Activated CD8-positive, alpha-beta T cell treated with anti-CD3 and anti-CD28 coated beads for 36 hours (primary cell): Measurements from ENCODE around the gene SYNC. TPM values are rescaled to one million over a fixed set of nuclear protein-coding genes. Genes with fewer than 3 reads are reported as not detected.
A peak's percentile ranks its signal among the peaks of the same experiment; 100 is the strongest.

ENCODE experiments used
- ATAC-seq: fragments of 200-7000 bp; cut with Tn5 transposase; one replicate; pipeline ENCODE4 v1.10.0; 2021; ENCODE audit warnings: mild to moderate bottlenecking, moderate library complexity
- CTCF ChIA-PET: fragments of 350-600 bp; sonication (Branson Sonifier 250); formaldehyde crosslinking; loops from one replicate; lab custom pipeline; 2021; ENCODE audit warnings: antibody characterized with exemption; lab: Charles Lee
- POLR2A ChIA-PET: fragments of 350-600 bp; sonication (Branson Sonifier 250); formaldehyde crosslinking; loops from one replicate; lab custom pipeline; 2021; ENCODE audit warnings: antibody characterized with exemption; lab: Charles Lee
- DNase-seq: peaks from one replicate; pipeline ENCODE4 v3.0.0-alpha.2; 2020
- H3K27ac Mint-ChIP-seq: one replicate; pipeline ENCODE4 v1.8.0; 2021; ENCODE audit warnings: mild to moderate bottlenecking, mixed read lengths
- H3K27me3 Mint-ChIP-seq: one replicate; pipeline ENCODE4 v1.8.0; 2021; ENCODE audit warnings: mixed read lengths
- H3K36me3 Mint-ChIP-seq: one replicate; pipeline ENCODE4 v1.8.0; 2021; ENCODE audit warnings: low read depth, mixed read lengths
- H3K4me1 Mint-ChIP-seq: one replicate; pipeline ENCODE4 v1.8.0; 2021; ENCODE audit warnings: low read depth, mixed read lengths
- H3K4me3 Mint-ChIP-seq: one replicate; pipeline ENCODE4 v1.8.0; 2021; ENCODE audit warnings: mild to moderate bottlenecking, moderate library complexity, mixed read lengths
- H3K9me3 Mint-ChIP-seq: one replicate; pipeline ENCODE4 v1.8.0; 2021; ENCODE audit warnings: mixed read lengths
- intact Hi-C: fragments of 100-400 bp; cut with micrococcal nuclease; formaldehyde crosslinking; loops from one replicate; pipeline ENCODE4 v1.10.0; 2022
- total RNA-seq, 2 experiments: library from RNA; stranded (reverse); gene quantifications; one replicate each; pipeline ENCODE4 v1.2.3, GENCODE V29; 2021
- TF ChIP-seq, protein P1 (sequence below): fragments of 200-600 bp; IDR thresholded peaks from one replicate; pipeline ENCODE4 v1.8.0; 2022; ENCODE audit warnings: antibody characterized with exemption, mild to moderate bottlenecking

The SYNC gene
- total RNA-seq, 2 experiments from 2014 or later = not detected

- TF ChIP-seq, protein P1, sequence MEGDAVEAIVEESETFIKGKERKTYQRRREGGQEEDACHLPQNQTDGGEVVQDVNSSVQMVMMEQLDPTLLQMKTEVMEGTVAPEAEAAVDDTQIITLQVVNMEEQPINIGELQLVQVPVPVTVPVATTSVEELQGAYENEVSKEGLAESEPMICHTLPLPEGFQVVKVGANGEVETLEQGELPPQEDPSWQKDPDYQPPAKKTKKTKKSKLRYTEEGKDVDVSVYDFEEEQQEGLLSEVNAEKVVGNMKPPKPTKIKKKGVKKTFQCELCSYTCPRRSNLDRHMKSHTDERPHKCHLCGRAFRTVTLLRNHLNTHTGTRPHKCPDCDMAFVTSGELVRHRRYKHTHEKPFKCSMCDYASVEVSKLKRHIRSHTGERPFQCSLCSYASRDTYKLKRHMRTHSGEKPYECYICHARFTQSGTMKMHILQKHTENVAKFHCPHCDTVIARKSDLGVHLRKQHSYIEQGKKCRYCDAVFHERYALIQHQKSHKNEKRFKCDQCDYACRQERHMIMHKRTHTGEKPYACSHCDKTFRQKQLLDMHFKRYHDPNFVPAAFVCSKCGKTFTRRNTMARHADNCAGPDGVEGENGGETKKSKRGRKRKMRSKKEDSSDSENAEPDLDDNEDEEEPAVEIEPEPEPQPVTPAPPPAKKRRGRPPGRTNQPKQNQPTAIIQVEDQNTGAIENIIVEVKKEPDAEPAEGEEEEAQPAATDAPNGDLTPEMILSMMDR = no peak
- H3K4me3 Mint-ChIP-seq = no peak overlapping the region
- intact Hi-C loops = no loop called here
- H3K36me3 Mint-ChIP-seq = no peaks in the 10 kb centered on the region
- ChIA-PET CTCF (interaction anchor here (1.8 kb wide), 1 partner anchor 21 kb away, joined by 7 read pairs; no protein-coding TSS in a partner anchor), POLR2A (no interaction called here)
- peaks cover 6% of the 10 kb centered on the region for H3K4me1 Mint-ChIP-seq
- no peak overlapping the region for H3K27ac Mint-ChIP-seq
- H3K27me3 Mint-ChIP-seq = peaks cover 1% of the 10 kb centered on the region
- H3K9me3 Mint-ChIP-seq = no peaks in the 10 kb centered on the region
- DNase-seq = peak; percentile 23
- ATAC-seq = no peak
Observed at GRCh38 chr1:32733582-32734321, 31.2 kb upstream of the SYNC start.

DNA sequence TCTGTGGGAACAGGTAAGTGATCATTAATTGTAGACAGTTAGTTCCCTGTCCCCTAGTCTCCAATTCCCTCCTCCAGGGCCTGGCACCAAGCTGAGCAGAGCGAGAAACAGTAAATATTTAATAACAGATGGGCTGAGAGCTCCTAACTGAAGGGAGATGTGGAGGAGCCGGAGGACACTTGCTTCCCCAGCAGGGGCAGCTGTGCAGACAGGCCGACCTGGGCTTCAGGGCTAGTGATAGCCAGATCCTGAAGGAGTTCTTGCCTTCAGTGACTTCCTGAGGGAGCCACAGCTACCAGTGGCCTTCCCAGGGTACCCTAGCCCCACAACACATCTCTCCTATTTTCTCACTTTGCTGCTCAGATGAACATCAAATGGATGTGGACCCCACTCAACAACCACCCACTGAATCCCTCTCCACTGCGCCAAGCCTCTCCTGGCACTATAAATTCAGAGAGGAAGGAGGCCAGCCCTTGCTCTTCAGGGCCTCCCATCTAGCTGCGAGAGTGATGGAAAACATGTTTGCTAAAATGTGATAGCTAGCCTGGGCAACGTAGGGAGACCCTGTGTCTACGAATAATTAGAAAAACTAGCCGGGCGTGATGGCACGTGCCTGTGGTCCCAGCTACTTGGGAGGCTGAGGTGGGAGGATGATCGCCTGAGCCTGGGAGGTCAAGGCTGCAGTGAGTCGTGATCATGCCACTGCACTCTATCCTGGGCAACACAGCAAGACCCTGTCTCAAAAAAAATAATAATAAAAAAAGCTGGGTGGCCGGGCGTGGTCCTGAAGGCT, 26.9 kb upstream of the SYNC start:
- Mint-ChIP-seq H3K9me3 (no peaks in the 10 kb centered on the region), H3K27ac (no peak overlapping the region), H3K4me3 (no peak overlapping the region), H3K36me3 (no peaks in the 10 kb centered on the region), H3K4me1 (peaks cover 12% of the 10 kb centered on the region), H3K27me3 (no peaks in the 10 kb centered on the region)
- no peak for ATAC-seq
- CTCF ChIA-PET = interaction anchor here (4.8 to 7.2 kb wide), 2 partner anchors 17 to 44 kb away, joined by 26 to 50 read pairs; no protein-coding TSS in a partner anchor
- POLR2A ChIA-PET = no interaction called here
- TF ChIP-seq, protein P1 = no peak
- intact Hi-C loops = no loop called here
- no peak for DNase-seq

- Mint-ChIP-seq H3K27ac (no peak overlapping the region), H3K4me1 (peaks cover 12% of the 10 kb centered on the region), H3K4me3 (no peak overlapping the region), H3K36me3 (no peaks in the 10 kb centered on the region), H3K27me3 (no peaks in the 10 kb centered on the region), H3K9me3 (no peaks in the 10 kb centered on the region)
- intact Hi-C loops = no loop called here
- no peak for ATAC-seq
- no peak for DNase-seq
- CTCF ChIA-PET = interaction anchor here (4.8 to 7.2 kb wide), 2 partner anchors 16 to 45 kb away, joined by 26 to 50 read pairs; no protein-coding TSS in a partner anchor
- POLR2A ChIA-PET = no interaction called here
- TF ChIP-seq, protein P1 = no peak
Observed at GRCh38 chr1:32728413-32729077, 26.0 kb upstream of the SYNC start.

- TF ChIP-seq, protein P1 = no peak
- DNase-seq (no peak), ATAC-seq (no peak)
- H3K27me3 Mint-ChIP-seq = peaks cover 1% of the 10 kb centered on the region
- H3K36me3 Mint-ChIP-seq = no peaks in the 10 kb centered on the region
- intact Hi-C loops = no loop called here
- ChIA-PET CTCF (interaction anchor here (4.8 to 7.2 kb wide), 2 partner anchors 15 to 46 kb away, joined by 26 to 50 read pairs; no protein-coding TSS in a partner anchor), POLR2A (no interaction called here)
- no peak overlapping the region for H3K4me3 Mint-ChIP-seq
- no peak overlapping the region for H3K27ac Mint-ChIP-seq
- peaks cover 12% of the 10 kb centered on the region for H3K4me1 Mint-ChIP-seq
- no peaks in the 10 kb centered on the region for H3K9me3 Mint-ChIP-seq
Observed at GRCh38 chr1:32727876-32728275, 25.3 kb upstream of the SYNC start.
